ENCODE results near the gene VWF.

The VWF gene

GRCh38 chr12:6056406-6057240 lies 67.8 kb downstream of the VWF start:
- no peaks in the 10 kb centered on the region for H3K9me3 Mint-ChIP-seq
- H3K4me1 Mint-ChIP-seq: no peaks in the 10 kb centered on the region
- H3K27ac Mint-ChIP-seq (ENCODE audit: low read depth): no peak overlapping the region

GRCh38 chr12:6053541-6053940 lies 70.9 kb downstream of the VWF start:
- no peak for ATAC-seq (replicated peaks; ENCODE audit: extremely low read depth, poor library complexity, severe bottlenecking)
- H3K4me3 Mint-ChIP-seq: no peak overlapping the region
- no peak overlapping the region for H3K27ac Mint-ChIP-seq (ENCODE audit: low read depth)
- peaks cover 33% of the 10 kb centered on the region for H3K27me3 Mint-ChIP-seq
- H3K4me1 Mint-ChIP-seq: no peaks in the 10 kb centered on the region
- H3K36me3 Mint-ChIP-seq (ENCODE audit: insufficient read depth): no peaks in the 10 kb centered on the region
- H3K9me3 Mint-ChIP-seq: no peaks in the 10 kb centered on the region
- no peak for DNase-seq (ENCODE audit: low spot score in 2 of 2)

More at GRCh38 chr12:6056406-6057240, 67.8 kb downstream of the VWF start:
- Mint-ChIP-seq H3K36me3 (ENCODE audit: insufficient read depth) (no peaks in the 10 kb centered on the region), H3K4me3 (no peak overlapping the region), H3K27me3 (peaks cover 43% of the 10 kb centered on the region)
- no peak for ATAC-seq (replicated peaks; ENCODE audit: extremely low read depth, poor library complexity, severe bottlenecking)
- DNase-seq (ENCODE audit: low spot score in 2 of 2): no peak

GRCh38 chr12:6052940-6053329 lies 71.5 kb downstream of the VWF start:
- Mint-ChIP-seq H3K4me1 (no peaks in the 10 kb centered on the region), H3K9me3 (no peaks in the 10 kb centered on the region), H3K27me3 (peaks cover 27% of the 10 kb centered on the region), H3K36me3 (ENCODE audit: insufficient read depth) (no peaks in the 10 kb centered on the region), H3K4me3 (no peak overlapping the region), H3K27ac (ENCODE audit: low read depth) (no peak overlapping the region)
- no peak for DNase-seq (ENCODE audit: low spot score in 2 of 2)
- ATAC-seq (replicated peaks; ENCODE audit: extremely low read depth, poor library complexity, severe bottlenecking): no peak

- no peak for ATAC-seq (replicated peaks; ENCODE audit: extremely low read depth, poor library complexity, severe bottlenecking)
- no peaks in the 10 kb centered on the region for H3K4me1 Mint-ChIP-seq
- no peaks in the 10 kb centered on the region for H3K36me3 Mint-ChIP-seq (ENCODE audit: insufficient read depth)
- H3K27me3 Mint-ChIP-seq: peaks cover 28% of the 10 kb centered on the region
- H3K27ac Mint-ChIP-seq (ENCODE audit: low read depth): no peak overlapping the region
- DNase-seq (ENCODE audit: low spot score in 2 of 2): no peak
- H3K9me3 Mint-ChIP-seq: no peaks in the 10 kb centered on the region
- H3K4me3 Mint-ChIP-seq: no peak overlapping the region
These were observed 72.1 kb downstream of the VWF start for GRCh38 chr12:6052206-6052939.

- ATAC-seq (replicated peaks; ENCODE audit: extremely low read depth, poor library complexity, severe bottlenecking): no peak
- H3K4me3 Mint-ChIP-seq: no peak overlapping the region
- H3K27me3 Mint-ChIP-seq: peaks cover 31% of the 10 kb centered on the region
- no peaks in the 10 kb centered on the region for H3K36me3 Mint-ChIP-seq (ENCODE audit: insufficient read depth)
- no peak overlapping the region for H3K27ac Mint-ChIP-seq (ENCODE audit: low read depth)
- H3K9me3 Mint-ChIP-seq: no peaks in the 10 kb centered on the region
- H3K4me1 Mint-ChIP-seq: no peaks in the 10 kb centered on the region
- DNase-seq (ENCODE audit: low spot score in 2 of 2): no peak
These were observed 74.5 kb downstream of the VWF start for GRCh38 chr12:6049992-6050391.

GRCh38 chr12:6049587-6049986 lies 74.9 kb downstream of the VWF start:
- no peaks in the 10 kb centered on the region for H3K9me3 Mint-ChIP-seq
- DNase-seq (ENCODE audit: low spot score in 2 of 2) (no peak), ATAC-seq (replicated peaks; ENCODE audit: extremely low read depth, poor library complexity, severe bottlenecking) (no peak)
- no peaks in the 10 kb centered on the region for H3K36me3 Mint-ChIP-seq (ENCODE audit: insufficient read depth)
- no peak overlapping the region for H3K4me3 Mint-ChIP-seq
- H3K4me1 Mint-ChIP-seq: no peaks in the 10 kb centered on the region
- H3K27me3 Mint-ChIP-seq: peaks cover 32% of the 10 kb centered on the region
- H3K27ac Mint-ChIP-seq (ENCODE audit: low read depth): no peak overlapping the region

- DNase-seq (ENCODE audit: low spot score in 2 of 2): no peak
- Mint-ChIP-seq H3K4me1 (no peaks in the 10 kb centered on the region), H3K27me3 (peaks cover 52% of the 10 kb centered on the region), H3K27ac (ENCODE audit: low read depth) (no peak overlapping the region), H3K4me3 (no peak overlapping the region), H3K36me3 (ENCODE audit: insufficient read depth) (no peaks in the 10 kb centered on the region), H3K9me3 (no peaks in the 10 kb centered on the region)
- no peak for ATAC-seq (replicated peaks; ENCODE audit: extremely low read depth, poor library complexity, severe bottlenecking)
These were observed 76.9 kb downstream of the VWF start for GRCh38 chr12:6047249-6048237.

- H3K4me3 Mint-ChIP-seq: no peak overlapping the region
- ATAC-seq (replicated peaks; ENCODE audit: extremely low read depth, poor library complexity, severe bottlenecking) (no peak), DNase-seq (ENCODE audit: low spot score in 2 of 2) (no peak)
- H3K36me3 Mint-ChIP-seq (ENCODE audit: insufficient read depth): no peaks in the 10 kb centered on the region
- no peaks in the 10 kb centered on the region for H3K9me3 Mint-ChIP-seq
- H3K27me3 Mint-ChIP-seq: peaks cover 52% of the 10 kb centered on the region
- H3K27ac Mint-ChIP-seq (ENCODE audit: low read depth): no peak overlapping the region
- no peaks in the 10 kb centered on the region for H3K4me1 Mint-ChIP-seq
These were observed 77.8 kb downstream of the VWF start for GRCh38 chr12:6046511-6047180.

- H3K27ac Mint-ChIP-seq (ENCODE audit: low read depth): no peak overlapping the region
- no peaks in the 10 kb centered on the region for H3K9me3 Mint-ChIP-seq
- no peak for ATAC-seq (replicated peaks; ENCODE audit: extremely low read depth, poor library complexity, severe bottlenecking)
- H3K4me1 Mint-ChIP-seq: no peaks in the 10 kb centered on the region
- H3K4me3 Mint-ChIP-seq: no peak overlapping the region
- H3K36me3 Mint-ChIP-seq (ENCODE audit: insufficient read depth): no peaks in the 10 kb centered on the region
- DNase-seq (ENCODE audit: low spot score in 2 of 2): no peak
- H3K27me3 Mint-ChIP-seq: peaks cover 52% of the 10 kb centered on the region
These were observed 79.0 kb downstream of the VWF start for GRCh38 chr12:6045438-6045837.

GRCh38 chr12:6044082-6044481 lies 80.4 kb downstream of the VWF start:
- DNase-seq (ENCODE audit: low spot score in 2 of 2) (no peak), ATAC-seq (replicated peaks; ENCODE audit: extremely low read depth, poor library complexity, severe bottlenecking) (no peak)
- H3K27me3 Mint-ChIP-seq: peaks cover 39% of the 10 kb centered on the region
- no peaks in the 10 kb centered on the region for H3K36me3 Mint-ChIP-seq (ENCODE audit: insufficient read depth)
- H3K4me1 Mint-ChIP-seq: peaks cover 5% of the 10 kb centered on the region
- H3K9me3 Mint-ChIP-seq: no peaks in the 10 kb centered on the region
- H3K4me3 Mint-ChIP-seq: no peak overlapping the region
- no peak overlapping the region for H3K27ac Mint-ChIP-seq (ENCODE audit: low read depth)

GRCh38 chr12:6042446-6042845 lies 82.0 kb downstream of the VWF start:
- Mint-ChIP-seq H3K9me3 (no peaks in the 10 kb centered on the region), H3K4me1 (peaks cover 5% of the 10 kb centered on the region)
- ATAC-seq (replicated peaks; ENCODE audit: extremely low read depth, poor library complexity, severe bottlenecking): no peak

GRCh38 chr12:6041891-6042290 lies 82.6 kb downstream of the VWF start:
- Mint-ChIP-seq H3K36me3 (ENCODE audit: insufficient read depth) (no peaks in the 10 kb centered on the region), H3K9me3 (no peaks in the 10 kb centered on the region), H3K27ac (ENCODE audit: low read depth) (no peak overlapping the region), H3K4me1 (peaks cover 5% of the 10 kb centered on the region), H3K4me3 (no peak overlapping the region), H3K27me3 (peaks cover 27% of the 10 kb centered on the region)
- ATAC-seq (replicated peaks; ENCODE audit: extremely low read depth, poor library complexity, severe bottlenecking) (no peak), DNase-seq (ENCODE audit: low spot score in 2 of 2) (no peak)

More at GRCh38 chr12:6042446-6042845, 82.0 kb downstream of the VWF start:
- Mint-ChIP-seq H3K27me3 (peaks cover 33% of the 10 kb centered on the region), H3K4me3 (no peak overlapping the region), H3K36me3 (ENCODE audit: insufficient read depth) (no peaks in the 10 kb centered on the region), H3K27ac (ENCODE audit: low read depth) (no peak overlapping the region)
- DNase-seq (ENCODE audit: low spot score in 2 of 2): no peak

Data from central memory CD8-positive, alpha-beta T cell (primary cell).